Measurements from ENCODE around the gene STPG4. TPM values are rescaled to one million over a fixed set of nuclear protein-coding genes. Genes with fewer than 3 reads are reported as not detected.

The STPG4 gene
- total RNA-seq, 1 experiment from 2014 or later, result 0.79 TPM

DNA sequence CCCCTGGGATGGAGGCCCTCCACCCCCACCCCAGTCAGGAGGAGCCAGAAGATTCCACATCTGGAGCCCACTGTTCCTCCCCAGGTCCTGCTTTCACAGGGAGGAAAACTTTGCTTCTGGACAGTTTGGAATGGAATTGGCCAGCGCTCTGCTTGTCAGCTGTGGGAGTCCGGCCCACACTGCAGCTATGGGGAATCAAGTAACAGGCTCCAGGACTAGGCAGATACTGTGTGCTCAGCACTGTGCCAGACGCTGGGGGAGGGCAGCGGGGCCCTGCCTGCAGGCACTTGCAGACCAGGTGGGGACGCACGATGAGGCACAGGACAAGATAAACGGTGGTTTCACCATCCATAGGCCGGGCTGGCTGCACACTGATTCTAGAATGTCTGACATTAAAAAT, 114.0 kb downstream of the STPG4 start:
- ChIA-PET CTCF (interaction anchor here (1.2 kb wide), 1 partner anchor 282 kb away, joined by 3 read pairs; no protein-coding TSS in a partner anchor), POLR2A (no interaction called here)
- Histone ChIP-seq H3K4me1 (peaks cover 78% of the 10 kb centered on the region), H3K9me3 (no peaks in the 10 kb centered on the region), H3K4me3 (ENCODE audit: low read depth, low read length) (no peak overlapping the region), H3K36me3 (ENCODE audit: control insufficient read depth, insufficient read depth, low read length) (peaks cover 1% of the 10 kb centered on the region; the same call in 1 of the 2 replicates), H3K27me3 (replicated peaks; ENCODE audit: control insufficient read depth, insufficient read depth, low read length) (no peaks in the 10 kb centered on the region)
- no peak for DNase-seq
- H3K9me3 Mint-ChIP-seq (ENCODE audit: unreplicated experiment), result no peaks in the 10 kb centered on the region
- TF ChIP-seq, protein P1, sequence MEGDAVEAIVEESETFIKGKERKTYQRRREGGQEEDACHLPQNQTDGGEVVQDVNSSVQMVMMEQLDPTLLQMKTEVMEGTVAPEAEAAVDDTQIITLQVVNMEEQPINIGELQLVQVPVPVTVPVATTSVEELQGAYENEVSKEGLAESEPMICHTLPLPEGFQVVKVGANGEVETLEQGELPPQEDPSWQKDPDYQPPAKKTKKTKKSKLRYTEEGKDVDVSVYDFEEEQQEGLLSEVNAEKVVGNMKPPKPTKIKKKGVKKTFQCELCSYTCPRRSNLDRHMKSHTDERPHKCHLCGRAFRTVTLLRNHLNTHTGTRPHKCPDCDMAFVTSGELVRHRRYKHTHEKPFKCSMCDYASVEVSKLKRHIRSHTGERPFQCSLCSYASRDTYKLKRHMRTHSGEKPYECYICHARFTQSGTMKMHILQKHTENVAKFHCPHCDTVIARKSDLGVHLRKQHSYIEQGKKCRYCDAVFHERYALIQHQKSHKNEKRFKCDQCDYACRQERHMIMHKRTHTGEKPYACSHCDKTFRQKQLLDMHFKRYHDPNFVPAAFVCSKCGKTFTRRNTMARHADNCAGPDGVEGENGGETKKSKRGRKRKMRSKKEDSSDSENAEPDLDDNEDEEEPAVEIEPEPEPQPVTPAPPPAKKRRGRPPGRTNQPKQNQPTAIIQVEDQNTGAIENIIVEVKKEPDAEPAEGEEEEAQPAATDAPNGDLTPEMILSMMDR (IDR thresholded peaks at IDR 0.05; ENCODE audit: insufficient read depth in 1 of 2, low read depth in 1 of 2, low read length in 1 of 2, severe bottlenecking in 1 of 2, unreplicated experiment in 1 of 2), result no peak
- H3K36me3 Mint-ChIP-seq (ENCODE audit: insufficient read depth, unreplicated experiment), result peaks cover 51% of the 10 kb centered on the region
- no peak overlapping the region for H3K4me3 Mint-ChIP-seq (ENCODE audit: unreplicated experiment)
- no peaks in the 10 kb centered on the region for H3K27me3 Mint-ChIP-seq (ENCODE audit: insufficient read depth, unreplicated experiment)
- peak overlapping the region; percentile 95 for H3K27ac Mint-ChIP-seq (ENCODE audit: unreplicated experiment)
- no TSS peak for BruUV-seq (replicated peaks)
- H3K4me1 Mint-ChIP-seq (ENCODE audit: low read depth, unreplicated experiment), result peaks cover 71% of the 10 kb centered on the region
- intact Hi-C loops (cut with micrococcal nuclease; ENCODE audit: unreplicated experiment), result no loop called here

DNA sequence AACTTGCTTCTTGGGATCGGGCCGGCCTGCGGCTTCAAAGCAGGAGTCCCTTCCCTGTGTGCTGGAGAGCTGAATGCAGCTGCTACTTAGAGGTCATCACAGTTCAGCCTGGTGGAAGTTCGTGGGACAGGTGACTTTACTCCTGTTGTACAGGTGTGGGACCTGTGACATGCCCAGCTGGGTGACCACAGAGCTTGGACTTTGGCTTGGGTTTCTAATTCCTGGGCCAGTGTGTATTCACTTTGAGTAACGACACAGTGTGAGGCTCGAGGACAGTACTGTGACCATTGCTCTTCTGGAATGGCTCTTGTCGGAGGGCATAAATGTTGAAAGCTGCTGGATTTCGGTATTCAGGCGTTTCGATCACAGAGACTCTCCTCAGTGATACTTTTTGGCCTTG, 114.5 kb downstream of the STPG4 start:
- H3K27me3 ChIP-seq (replicated peaks; ENCODE audit: control insufficient read depth, insufficient read depth, low read length), result no peaks in the 10 kb centered on the region
- Mint-ChIP-seq H3K4me1 (ENCODE audit: low read depth, unreplicated experiment) (peaks cover 75% of the 10 kb centered on the region), H3K9me3 (ENCODE audit: unreplicated experiment) (no peaks in the 10 kb centered on the region), H3K27me3 (ENCODE audit: insufficient read depth, unreplicated experiment) (no peaks in the 10 kb centered on the region), H3K4me3 (ENCODE audit: unreplicated experiment) (no peak overlapping the region), H3K36me3 (ENCODE audit: insufficient read depth, unreplicated experiment) (peaks cover 52% of the 10 kb centered on the region), H3K27ac (ENCODE audit: unreplicated experiment) (peak overlapping the region; percentile 95)
- TF ChIP-seq, protein P1 (IDR thresholded peaks at IDR 0.05; ENCODE audit: insufficient read depth in 1 of 2, low read depth in 1 of 2, low read length in 1 of 2, severe bottlenecking in 1 of 2, unreplicated experiment in 1 of 2), result no peak
- CTCF ChIA-PET, result interaction anchor here (0.6 to 1.2 kb wide), 2 partner anchors 20 to 282 kb away, joined by 3 read pairs; no protein-coding TSS in a partner anchor
- H3K4me1 ChIP-seq, result peaks cover 83% of the 10 kb centered on the region
- no peaks in the 10 kb centered on the region for H3K9me3 ChIP-seq
- no TSS peak for BruUV-seq (replicated peaks)
- no peak overlapping the region for H3K4me3 ChIP-seq (ENCODE audit: low read depth, low read length)
- peak; percentile 50 to 73 for DNase-seq
- POLR2A ChIA-PET, result no interaction called here
- H3K36me3 ChIP-seq (ENCODE audit: control insufficient read depth, insufficient read depth, low read length), result peaks cover 1% of the 10 kb centered on the region; the same call in 1 of the 2 replicates
- intact Hi-C loops (cut with micrococcal nuclease; ENCODE audit: unreplicated experiment), result no loop called here

DNA sequence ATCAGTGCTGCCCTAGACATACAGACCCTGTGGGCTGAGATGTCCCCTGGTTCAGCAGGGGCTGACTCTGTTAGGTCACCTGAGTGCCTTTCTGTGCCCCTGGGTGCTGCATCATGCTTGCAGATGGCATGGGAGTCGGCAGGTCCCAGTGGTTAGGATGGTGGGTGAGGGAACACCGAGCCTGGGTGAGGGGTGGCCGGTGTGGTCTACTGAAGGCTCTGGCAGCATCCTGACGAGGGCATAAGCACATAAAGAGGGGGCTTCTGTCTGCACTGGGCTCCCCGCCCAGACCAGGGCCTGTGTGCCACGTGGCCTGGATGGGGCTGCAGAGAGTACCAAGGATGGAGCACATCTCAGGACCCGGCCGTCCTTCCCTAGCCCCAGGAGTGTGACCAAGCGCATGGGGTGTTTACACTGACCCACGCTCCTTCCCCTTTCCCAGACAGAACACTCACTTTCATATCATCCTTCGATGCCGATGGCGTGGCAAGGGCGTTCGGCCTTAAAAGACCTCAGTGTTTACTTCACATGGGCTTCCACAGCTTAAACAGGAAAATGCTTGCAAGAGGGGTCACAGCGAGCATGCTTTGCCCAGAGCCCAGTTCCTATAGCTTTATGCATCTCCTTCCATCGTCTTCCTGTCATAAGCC, 115.1 kb downstream of the STPG4 start:
- ChIA-PET POLR2A (no interaction called here), CTCF (interaction anchor here (0.6 to 1.2 kb wide), 2 partner anchors 20 to 283 kb away, joined by 3 read pairs; no protein-coding TSS in a partner anchor)
- DNase-seq, result no peak
- H3K36me3 Mint-ChIP-seq (ENCODE audit: insufficient read depth, unreplicated experiment), result peaks cover 53% of the 10 kb centered on the region
- Histone ChIP-seq H3K4me1 (peaks cover 89% of the 10 kb centered on the region), H3K27me3 (replicated peaks; ENCODE audit: control insufficient read depth, insufficient read depth, low read length) (no peaks in the 10 kb centered on the region), H3K9me3 (no peaks in the 10 kb centered on the region), H3K36me3 (ENCODE audit: control insufficient read depth, insufficient read depth, low read length) (peaks cover 1% of the 10 kb centered on the region; the same call in 1 of the 2 replicates), H3K4me3 (ENCODE audit: low read depth, low read length) (no peak overlapping the region)
- TF ChIP-seq, protein P1 (IDR thresholded peaks at IDR 0.05; ENCODE audit: insufficient read depth in 1 of 2, low read depth in 1 of 2, low read length in 1 of 2, severe bottlenecking in 1 of 2, unreplicated experiment in 1 of 2), result no peak
- no peak overlapping the region for H3K4me3 Mint-ChIP-seq (ENCODE audit: unreplicated experiment)
- peaks cover 81% of the 10 kb centered on the region for H3K4me1 Mint-ChIP-seq (ENCODE audit: low read depth, unreplicated experiment)
- H3K9me3 Mint-ChIP-seq (ENCODE audit: unreplicated experiment), result no peaks in the 10 kb centered on the region
- intact Hi-C loops (cut with micrococcal nuclease; ENCODE audit: unreplicated experiment), result no loop called here
- no TSS peak for BruUV-seq (replicated peaks)
- no peaks in the 10 kb centered on the region for H3K27me3 Mint-ChIP-seq (ENCODE audit: insufficient read depth, unreplicated experiment)
- H3K27ac Mint-ChIP-seq (ENCODE audit: unreplicated experiment), result peak overlapping the region; percentile 95
